ENCODE measurements around the gene XKR8.

The XKR8 gene, protein sequence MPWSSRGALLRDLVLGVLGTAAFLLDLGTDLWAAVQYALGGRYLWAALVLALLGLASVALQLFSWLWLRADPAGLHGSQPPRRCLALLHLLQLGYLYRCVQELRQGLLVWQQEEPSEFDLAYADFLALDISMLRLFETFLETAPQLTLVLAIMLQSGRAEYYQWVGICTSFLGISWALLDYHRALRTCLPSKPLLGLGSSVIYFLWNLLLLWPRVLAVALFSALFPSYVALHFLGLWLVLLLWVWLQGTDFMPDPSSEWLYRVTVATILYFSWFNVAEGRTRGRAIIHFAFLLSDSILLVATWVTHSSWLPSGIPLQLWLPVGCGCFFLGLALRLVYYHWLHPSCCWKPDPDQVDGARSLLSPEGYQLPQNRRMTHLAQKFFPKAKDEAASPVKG

GRCh38 chr1:27959792-27960603 is at the start of gene XKR8:
XKR8 (plus strand) TSS chr1:27959973; CDS start chr1:27960070, 97 bp downstream.
- peak in 45 of 56 donors; percentile 13 to 73 (median 50) for DNase-seq

GRCh38 chr1:27912429-27912828 is 47.3 kb upstream of the XKR8 start:
- DNase-seq: no peak

GRCh38 chr1:27915082-27915575 is 44.6 kb upstream of the XKR8 start:
- DNase-seq: no peak

DNA sequence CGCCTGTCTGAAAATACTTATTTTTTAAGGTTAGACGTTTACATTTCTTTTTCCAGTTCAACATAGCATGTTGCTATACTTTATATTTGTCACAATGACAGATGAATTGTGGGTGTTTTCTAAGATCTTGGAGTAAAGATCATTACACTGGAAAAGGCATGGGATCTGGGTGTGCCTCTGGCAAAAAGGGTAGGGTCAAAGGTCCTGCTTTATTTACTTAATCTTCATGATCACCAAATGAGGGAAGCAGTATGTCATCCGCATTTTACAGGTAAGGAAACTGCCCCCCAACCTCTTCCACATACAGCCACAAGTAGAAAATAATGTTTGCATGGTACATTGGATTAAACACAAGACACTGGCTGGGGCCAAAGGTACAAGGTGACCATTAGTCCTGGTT is 37.5 kb upstream of the XKR8 start:
- DNase-seq: no peak

- no peak for DNase-seq
Measured at GRCh38 chr1:27928216-27928954, 31.4 kb upstream of the XKR8 start.

DNA sequence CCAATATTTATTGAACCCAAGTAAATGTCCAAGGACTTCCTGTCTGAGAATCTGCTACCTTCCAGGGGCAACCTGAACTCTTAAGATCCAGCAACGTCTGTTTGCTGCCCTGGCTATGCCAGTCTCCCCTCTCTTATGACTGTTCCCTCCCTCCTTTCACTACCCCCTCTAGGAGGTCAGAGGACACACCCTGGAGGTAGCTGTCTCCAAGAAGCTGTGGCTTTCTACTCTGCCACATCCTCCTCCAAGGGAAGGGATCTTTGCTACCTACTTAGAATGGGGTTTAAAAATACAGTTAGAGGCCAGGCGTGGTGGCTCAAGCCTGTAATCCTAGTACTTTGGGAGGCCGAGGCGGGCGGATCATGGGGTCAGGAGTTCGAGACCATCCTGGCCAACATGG is 28.6 kb upstream of the XKR8 start:
- DNase-seq: no peak

- no peak for DNase-seq
Measured at GRCh38 chr1:27931759-27932158, 28.0 kb upstream of the XKR8 start.

DNA sequence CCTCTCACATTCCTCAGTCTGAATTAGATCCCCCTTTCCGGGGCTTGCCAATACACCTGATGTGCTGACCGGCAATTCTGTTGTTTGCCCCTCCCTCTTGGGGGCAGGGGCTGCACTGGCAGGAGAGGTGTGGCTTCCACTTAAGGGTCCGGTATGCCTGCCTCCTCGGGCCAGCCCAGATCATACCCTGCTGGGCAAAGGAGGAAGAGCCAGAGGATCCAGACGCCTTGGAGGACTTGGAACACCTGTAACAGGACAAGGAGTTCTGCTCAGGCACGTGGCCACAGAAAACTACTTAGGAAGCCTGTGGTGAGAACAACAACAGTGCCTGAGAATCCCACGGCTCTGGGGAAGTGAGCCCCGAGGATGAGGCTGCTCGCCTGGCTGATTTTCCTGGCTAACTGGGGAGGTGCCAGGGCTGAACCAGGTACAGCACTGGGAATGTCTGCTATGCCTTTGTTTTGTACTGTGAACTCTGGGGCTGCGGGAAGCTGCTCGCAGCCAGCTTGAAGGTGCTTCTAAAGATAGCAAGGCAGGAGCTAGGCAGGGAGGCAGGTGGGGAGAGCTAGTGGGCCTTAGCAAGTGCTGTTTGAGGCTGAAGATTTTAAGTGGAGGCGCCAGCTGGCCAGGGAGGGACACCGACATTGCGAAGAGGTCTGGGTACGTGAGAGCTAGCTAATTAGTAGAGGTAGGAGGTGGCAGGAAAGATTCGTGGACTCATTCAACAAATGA is 24.8 kb upstream of the XKR8 start, which contains the start of gene SMPDL3B:
SMPDL3B (plus strand) TSS at position 183 of the 732 bp plus-strand sequence; CDS start at position 367, 184 bp downstream.
- no peak for DNase-seq

- DNase-seq: no peak
Measured at GRCh38 chr1:27935721-27936120, 24.1 kb upstream of the XKR8 start.

DNA sequence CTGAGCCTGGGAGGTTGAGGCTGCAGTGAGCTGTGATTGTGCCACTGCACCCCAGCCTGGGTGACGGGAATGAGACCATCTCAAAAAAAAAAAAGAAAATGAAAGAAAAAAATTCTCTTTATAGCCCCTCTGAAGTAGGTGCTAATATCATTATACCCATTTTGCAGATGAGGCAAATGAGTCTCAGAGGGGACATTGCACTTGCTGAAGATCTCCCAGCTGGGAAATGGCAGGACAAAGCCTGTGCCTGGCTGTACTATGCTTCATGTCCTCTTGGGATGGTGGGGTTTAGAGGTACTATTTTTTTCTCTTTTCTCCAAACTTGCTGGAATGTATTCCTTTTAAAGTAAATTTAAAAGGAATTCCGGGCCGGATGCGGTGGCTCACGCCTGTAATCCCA is 23.4 kb upstream of the XKR8 start:
- DNase-seq: no peak

GRCh38 chr1:27937524-27937836 is 22.3 kb upstream of the XKR8 start:
- DNase-seq: no peak

DNA sequence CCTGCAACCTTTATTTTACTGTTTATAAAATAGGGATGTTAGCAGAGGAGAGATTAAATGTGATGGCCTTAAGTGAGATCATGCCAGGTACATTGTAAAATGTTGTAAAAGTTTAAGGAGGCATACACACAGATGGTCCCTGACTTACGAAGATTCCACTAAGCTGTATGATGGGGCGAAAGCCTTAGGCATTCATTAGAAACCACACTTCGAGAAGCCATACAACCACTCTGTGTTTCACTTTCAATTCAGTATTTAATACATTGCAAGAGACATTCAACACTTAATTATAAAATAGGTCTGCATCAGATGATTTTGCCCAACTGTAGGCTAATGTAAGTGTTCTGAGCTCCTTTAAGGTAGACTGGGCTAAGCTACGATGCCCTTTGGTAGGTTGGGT is 21.3 kb upstream of the XKR8 start:
- DNase-seq: no peak

DNA sequence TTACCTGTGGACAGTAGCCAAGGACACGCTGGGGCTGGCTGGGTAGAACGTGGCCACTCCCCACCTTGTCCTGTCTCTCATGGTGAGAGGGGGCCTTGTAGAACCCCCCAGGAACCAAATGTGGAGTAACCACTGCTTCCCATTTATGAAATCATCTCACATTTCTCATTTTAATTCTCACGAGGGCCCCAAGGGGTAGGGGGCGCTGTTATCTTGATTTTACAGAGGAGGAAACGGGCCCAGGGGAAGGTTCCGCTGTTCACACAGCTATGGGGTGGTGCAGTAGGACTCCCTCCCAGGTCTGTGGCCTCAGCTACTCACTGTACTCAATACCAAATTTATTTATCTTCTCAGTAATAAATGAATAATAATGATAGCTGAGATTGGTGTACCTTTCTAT is 19.5 kb upstream of the XKR8 start:
- DNase-seq: peak in 5 of 56 donors; percentile 5 to 49 (median 27)

DNA sequence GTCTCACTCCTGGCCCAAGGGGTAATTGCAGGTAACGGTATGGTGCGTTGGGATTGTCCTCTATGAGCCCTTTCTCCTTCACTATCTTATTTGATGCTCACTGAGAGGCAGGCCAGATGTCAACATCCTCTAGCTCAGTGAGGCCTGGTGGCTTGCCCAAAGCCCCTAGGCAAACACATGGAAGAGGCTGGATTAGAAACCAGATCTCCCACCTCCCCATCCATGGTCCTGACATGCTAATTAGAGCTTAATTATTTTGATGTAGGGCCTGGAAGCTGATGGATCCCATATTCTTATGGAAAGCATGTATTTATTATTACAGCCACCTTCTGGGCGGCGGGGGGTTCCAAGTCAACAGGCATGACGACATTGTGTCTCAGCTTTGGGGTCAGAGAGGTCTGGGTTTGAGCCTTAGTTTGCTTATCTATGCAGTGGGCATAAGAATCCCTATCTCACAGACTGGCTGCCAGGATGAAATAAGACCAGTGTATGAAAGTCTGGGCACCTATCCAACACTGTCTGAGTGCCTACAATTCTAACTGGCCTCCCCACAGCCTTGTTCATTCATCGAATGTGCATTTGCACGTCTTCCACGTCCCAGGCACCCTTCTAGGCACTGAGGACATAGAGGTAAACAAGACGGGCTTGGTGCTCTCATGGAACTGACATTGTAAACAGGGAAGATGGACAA is 18.8 kb upstream of the XKR8 start:
- no peak for DNase-seq

- DNase-seq: no peak
Measured at GRCh38 chr1:27941671-27942540, 17.9 kb upstream of the XKR8 start.

DNA sequence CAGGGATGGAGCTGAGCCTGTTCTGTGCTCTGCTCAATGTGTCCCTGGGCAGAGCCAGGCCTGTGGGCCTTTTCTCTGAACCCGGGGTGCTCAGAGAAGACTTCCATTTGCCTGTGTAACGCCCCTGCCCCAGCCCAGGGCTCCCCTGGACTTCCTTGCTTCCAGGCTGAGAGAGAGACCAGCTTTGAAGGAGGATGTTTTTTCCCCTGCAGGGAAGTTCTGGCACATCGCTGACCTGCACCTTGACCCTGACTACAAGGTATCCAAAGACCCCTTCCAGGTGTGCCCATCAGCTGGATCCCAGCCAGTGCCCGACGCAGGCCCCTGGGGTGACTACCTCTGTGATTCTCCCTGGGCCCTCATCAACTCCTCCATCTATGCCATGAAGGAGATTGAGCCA is 14.8 kb upstream of the XKR8 start:
- no peak for DNase-seq

DNA sequence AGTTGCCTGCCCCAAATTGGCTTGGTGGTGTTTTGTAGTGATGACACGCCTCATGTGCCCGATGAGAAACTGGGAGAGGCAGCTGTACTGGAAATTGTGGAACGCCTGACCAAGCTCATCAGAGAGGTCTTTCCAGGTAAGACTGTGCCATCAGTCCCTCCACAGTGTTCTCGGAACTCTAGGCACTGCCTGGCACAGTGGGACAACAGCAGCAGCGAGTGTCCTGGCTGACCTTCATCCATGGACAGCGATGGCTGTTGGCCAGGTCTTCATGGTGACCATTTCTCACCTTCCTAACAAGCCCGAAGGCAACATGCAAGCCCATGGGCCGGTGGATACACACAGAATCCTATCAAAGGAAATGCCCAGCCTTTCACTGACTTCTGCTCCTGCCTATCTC is 10.7 kb upstream of the XKR8 start:
- no peak for DNase-seq

GRCh38 chr1:27951396-27951795 is 8.4 kb upstream of the XKR8 start:
- no peak for DNase-seq

DNA sequence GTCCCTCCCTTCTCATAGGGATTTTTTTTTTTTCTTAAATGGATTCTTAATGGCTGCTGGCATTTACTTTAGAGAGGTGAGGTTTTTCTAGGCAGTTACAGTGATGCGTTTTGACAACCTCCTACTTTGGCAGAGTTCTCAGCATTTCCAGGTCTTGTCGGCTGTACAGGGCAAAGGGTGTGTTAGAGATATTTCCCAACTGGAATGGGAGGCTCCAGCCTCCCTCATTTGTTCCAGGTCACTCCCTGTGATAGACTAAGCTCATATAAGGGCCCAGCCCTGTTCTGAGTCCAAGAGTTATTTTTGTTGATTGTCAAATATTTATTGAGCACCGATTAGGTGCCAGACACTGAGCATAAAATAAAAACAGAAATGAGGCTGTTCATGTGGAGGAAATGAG is 7.6 kb upstream of the XKR8 start:
- no peak for DNase-seq
